K562 (cell line): Measurements from ENCODE around the gene ZBED2. TPM values are rescaled to one million over a fixed set of nuclear protein-coding genes. Genes with fewer than 3 reads are reported as not detected.

Experiments used
- ATAC-seq: fragments of 200-7000 bp; cut with Tn5 transposase; 3 replicates; pipeline ENCODE4 v1.9.1; 2020; ENCODE audit warnings: moderate library complexity
- BruUV-seq: library from RNA; stranded (reverse); fragments of 400-500 nt; replicated peaks from 2 replicates; lab custom pipeline; 2021; lab: Mats Ljungman, UMichigan
- CTCF ChIA-PET: fragments of 300-600 bp; formaldehyde crosslinking; extraction: SDS; loops from one replicate; lab custom pipeline; 2021; ENCODE audit warnings: low intra/inter-chr PET ratio; lab: Yijun Ruan, JAX
- POLR2A ChIA-PET: fragments of 300-600, 350-650 bp; sonication (Branson Sonifier 250); formaldehyde crosslinking; extraction: SDS; loops from one replicate; lab custom pipeline; 2021; ENCODE audit warnings: antibody characterized with exemption, inconsistent platforms; lab: Yijun Ruan, JAX
- DNase-seq, 4 experiments: peaks; one replicate each; pipeline versions ENCODE4 v3.0.0 to v3.0.0-alpha.2; 2011 to 2018; ENCODE audit warnings: low spot score in 3 of 4, mixed read lengths in 3 of 4; ENCODE audit errors: extremely low read depth in 1 of 4
- FAIRE-seq: peaks from 2 replicates; lab custom pipeline; 2011; peaks lifted over from hg19 to GRCh38; lab: Jason Lieb, UNC
- H2AFZ ChIP-seq: 2 replicates; pipeline ENCODE4 v1.6.0; 2011; ENCODE audit warnings: low read depth, low read length, control low read depth, inconsistent platforms
- H3K27ac ChIP-seq: fragments of 200-600 bp; 3 replicates; pipeline ENCODE4 v1.8.0; 2011; ENCODE audit warnings: low read depth, mild to moderate bottlenecking, control low read depth, inconsistent platforms, low read length, moderate library complexity, mixed read lengths; ENCODE audit errors: extremely low read depth
- H3K27me3 ChIP-seq, 2 experiments: fragments of 300-600 bp in 1 of 2; 2 replicates in 1 of 2; 3 replicates in 1 of 2; pipeline versions ENCODE4 v1.6.0 to v1.8.0; 2011; ENCODE audit warnings: inconsistent platforms in 2 of 2, low read length in 2 of 2, mild to moderate bottlenecking in 1 of 2, mixed read lengths in 1 of 2, moderate library complexity in 1 of 2; ENCODE audit not compliant: control insufficient read depth in 2 of 2, insufficient read depth in 2 of 2
- H3K36me3 ChIP-seq: fragments of 300-600 bp; 3 replicates; pipeline ENCODE4 v1.8.0; 2011; ENCODE audit warnings: mild to moderate bottlenecking, low read length, inconsistent platforms; ENCODE audit not compliant: control insufficient read depth, insufficient read depth
- H3K4me1 ChIP-seq, 2 experiments: fragments of 200-600 bp in 1 of 2; replicated peaks in 1 of 2; 2 replicates in 1 of 2; 3 replicates in 1 of 2; pipeline versions ENCODE4 v1.5.1 to v1.8.0; 2011; ENCODE audit warnings: inconsistent platforms in 2 of 2, low read length in 2 of 2, mild to moderate bottlenecking in 1 of 2, mixed read lengths in 1 of 2, moderate library complexity in 1 of 2; ENCODE audit not compliant: control insufficient read depth in 2 of 2, insufficient read depth in 2 of 2
- H3K4me2 ChIP-seq: 2 replicates; pipeline ENCODE4 v1.6.1; 2011; ENCODE audit warnings: low read length, control low read depth, inconsistent platforms, mixed read lengths; ENCODE audit not compliant: insufficient read depth
- H3K4me3 ChIP-seq: fragments of 200-600 bp; sonication (generic), shearing (Covaris generic); 2 replicates; pipeline ENCODE4 v1.5.1; 2016; ENCODE audit warnings: control low read depth, inconsistent platforms
- H3K79me2 ChIP-seq: fragments of 200-600 bp; 3 replicates; pipeline ENCODE4 v1.8.0; 2011; ENCODE audit warnings: low read length, inconsistent platforms; ENCODE audit not compliant: control insufficient read depth, insufficient read depth
- H3K9ac ChIP-seq, 2 experiments: 2 replicates each; pipeline versions ENCODE4 v1.6.0 to v1.6.1; 2011; ENCODE audit warnings: low read depth in 2 of 2, low read length in 2 of 2, control low read depth in 1 of 2, inconsistent platforms in 1 of 2, mild to moderate bottlenecking in 1 of 2, mixed read lengths in 1 of 2; ENCODE audit not compliant: insufficient read depth in 1 of 2
- H3K9me1 ChIP-seq: one replicate; pipeline ENCODE4 v1.6.0; 2011; ENCODE audit warnings: inconsistent platforms, mild to moderate bottlenecking, low read length, moderate library complexity; ENCODE audit not compliant: control insufficient read depth, insufficient read depth
- H3K9me3 ChIP-seq: replicated peaks from 2 replicates; pipeline ENCODE4 v1.5.1; 2011; ENCODE audit warnings: low read depth, low read length, inconsistent platforms; ENCODE audit not compliant: control insufficient read depth, insufficient read depth
- H4K20me1 ChIP-seq: replicated peaks from 2 replicates; pipeline ENCODE4 v1.6.1; 2011; ENCODE audit warnings: low read length, inconsistent platforms, mixed read lengths; ENCODE audit not compliant: control insufficient read depth, insufficient read depth
- ETV1 ChIP-seq: fragments of 450-650 bp; conservative IDR thresholded peaks from 2 replicates; pipeline ENCODE4 v1.6.1; 2016; ENCODE audit warnings: missing genetic modification characterization, control low read depth, low read depth, missing compliant biosample characterization
- HMGN3 ChIP-seq: IDR thresholded peaks from 2 replicates; pipeline ENCODE4 v1.6.1; 2011; ENCODE audit warnings: borderline replicate concordance, low read depth, mild to moderate bottlenecking, mixed read lengths, low read length; ENCODE audit not compliant: insufficient read length; ENCODE audit errors: extremely low read depth
- KLF16 ChIP-seq: IDR thresholded peaks from 2 replicates; pipeline ENCODE4 v1.6.1; 2016; ENCODE audit warnings: antibody characterized with exemption
- MECOM ChIP-seq: fragments of 250-450 bp; sonication (Bioruptor Pico); IDR thresholded peaks from 2 replicates; pipeline ENCODE4 v1.8.0; 2022; ENCODE audit warnings: inconsistent platforms
- NCOA2 ChIP-seq, 2 experiments: fragments of 450-650 bp; IDR thresholded peaks; 2 replicates each; pipeline ENCODE4 v1.6.1; 2018; ENCODE audit warnings: mild to moderate bottlenecking in 2 of 2, moderate library complexity in 1 of 2; ENCODE audit not compliant: partially characterized antibody in 2 of 2
- POLR2G ChIP-seq: fragments of 200-400 bp; formaldehyde crosslinking; IDR thresholded peaks from 2 replicates; pipeline ENCODE4 v1.6.1; 2017; ENCODE audit warnings: low read depth, mild to moderate bottlenecking, antibody characterized with exemption, low read length, moderate library complexity
- WGBS: fragments of 100-300 bp; shearing (Covaris generic); methylation state at CpG from one replicate; pipeline ENCODE4 v1.1.6; 2016; ENCODE audit warnings: low coverage, mixed read lengths; ENCODE audit not compliant: insufficient coverage; ENCODE audit errors: missing lambda C conversion rate; 5-methylcytosine and 5-hydroxymethylcytosine counted together
- in situ Hi-C: fragments of 300-500 bp; cut with MboI; formaldehyde crosslinking; loops from 4 replicates; pipeline ENCODE4 v1.15.0; 2018; ENCODE audit warnings: inconsistent platforms, mixed read lengths
- intact Hi-C: fragments of 100-400 bp; cut with micrococcal nuclease; formaldehyde crosslinking; loops from 2 replicates; pipeline ENCODE4 v1.14.2; 2022
- polyA plus RNA-seq, 8 experiments: library from polyadenylated mRNA; depleted of rRNA in 4 of 8; stranded (reverse) in 5 of 8; unstranded in 3 of 8; fragments of >200 nt; fragmentation: Nextera tagmentation in 2 of 8; fragmentation: Illumina TruSeq in 1 of 8; extraction: Ambion mirVana in 2 of 8; extraction: Trizol in 1 of 8; gene quantifications; 2 replicates each; pipeline versions ENCODE4 v1.2.1 to v1.2.3, GENCODE V29; 2011 to 2014; ENCODE audit warnings: inconsistent platforms in 1 of 8, missing spikeins in 1 of 8
- total RNA-seq, 7 experiments: library from RNA; depleted of rRNA in 6 of 7; stranded (reverse); fragments of >200 nt in 6 of 7; fragmentation: Illumina TruSeq in 2 of 7; extraction: Trizol in 2 of 7; gene quantifications; 2 replicates each; pipeline versions ENCODE4 v1.2.1 to v1.2.3, GENCODE V29; 2011 to 2021; ENCODE audit warnings: low replicate concordance in 1 of 7
- TF ChIP-seq, protein P1 (sequence below): fragments of 450-650 bp; IDR thresholded peaks from 2 replicates; pipeline ENCODE4 v1.6.1; 2017; ENCODE audit warnings: antibody characterized with exemption, mild to moderate bottlenecking
- TF ChIP-seq, protein P2 (sequence below): fragments of 250-450 bp; sonication (Bioruptor Pico); IDR thresholded peaks from 2 replicates; pipeline ENCODE4 v1.4.0; 2020; ENCODE audit warnings: mild to moderate bottlenecking, moderate library complexity, borderline replicate concordance

ZBED2 gene
- total and polyA plus RNA-seq, 9 of the 15 experiments (the other 6 are each of a cell fraction or from before 2014, with no cell fraction given), result 0.11 TPM; not detected in 8

DNA sequence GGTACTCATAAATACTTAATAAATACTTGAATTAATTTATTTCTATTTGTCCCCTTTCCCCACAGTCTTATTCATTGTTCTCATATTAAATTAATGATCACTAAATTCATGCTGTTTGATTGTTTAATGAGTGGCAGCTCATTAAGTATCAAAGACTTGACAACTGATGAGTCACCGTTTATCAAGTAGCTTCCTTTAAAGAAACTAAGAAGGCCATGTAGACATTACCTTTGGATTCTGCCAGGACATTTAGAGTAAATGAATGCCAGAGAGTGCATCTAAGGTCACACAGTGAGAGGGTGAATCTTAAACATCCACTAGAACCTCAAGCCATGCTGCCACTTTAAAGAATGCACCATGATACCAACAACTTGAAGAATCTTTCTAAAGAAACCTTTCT lies 23.9 kb downstream of the ZBED2 start:
- CTCF ChIA-PET, result no interaction called here
- Histone ChIP-seq H4K20me1 (no peaks in the 10 kb centered on the region), H3K79me2 (no peaks in the 10 kb centered on the region)
- WGBS, result 8% methylated on average over 1 of the region's 1 CpG
- no peak for TF ChIP-seq MECOM (CRISPR knock-in tag)
- TF ChIP-seq, all 486 proteins: peak for 0
- ATAC-seq (no peak), FAIRE-seq (no peak), DNase-seq (no peak)
- H3K9me1 ChIP-seq, result no peaks in the 10 kb centered on the region
- no peaks in the 10 kb centered on the region for H3K36me3 ChIP-seq
- no peaks in the 10 kb centered on the region for H3K9me3 ChIP-seq
- H3K4me1 ChIP-seq, result no peaks in the 10 kb centered on the region
- no TSS peak for BruUV-seq
- no peak overlapping the region for H2AFZ ChIP-seq
- no peaks in the 10 kb centered on the region for H3K27me3 ChIP-seq
- in situ Hi-C loops (no loop called here), intact Hi-C loops (no loop called here)
- H3K9ac ChIP-seq, result no peak overlapping the region
- no peak overlapping the region for H3K4me3 ChIP-seq
- no peak overlapping the region for H3K27ac ChIP-seq
- H3K4me2 ChIP-seq, result no peak overlapping the region
- POLR2A ChIA-PET, result no interaction called here

DNA sequence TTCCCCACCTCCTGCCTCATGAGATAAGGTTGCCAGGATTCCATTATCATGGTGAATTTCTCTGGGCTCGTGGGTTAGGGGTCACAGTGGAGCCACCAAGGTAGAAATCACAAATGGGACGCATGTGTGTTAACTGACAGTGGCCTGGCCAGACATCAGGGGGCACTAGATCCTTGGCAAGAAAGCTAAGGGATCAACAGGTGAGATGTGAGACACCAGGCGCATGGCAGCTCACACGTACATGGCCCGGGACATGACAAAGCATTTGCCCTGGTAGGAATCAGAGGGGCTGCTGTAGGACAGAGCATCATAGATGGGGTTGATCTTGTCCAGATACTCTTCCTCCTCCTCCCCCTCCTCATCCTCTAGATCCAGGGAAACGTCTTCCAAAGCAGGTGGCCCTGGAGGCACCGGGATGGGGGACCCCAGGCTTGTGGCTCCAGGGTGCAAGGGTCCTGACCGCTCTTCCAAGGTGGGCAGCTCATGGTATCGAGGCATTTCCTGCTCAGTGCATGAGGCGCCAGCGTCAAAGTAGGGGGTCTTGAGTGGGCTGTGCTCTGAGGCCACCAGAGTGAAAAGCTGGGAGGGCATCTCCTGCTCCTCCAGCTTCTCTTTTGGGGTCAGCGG lies 24.6 kb downstream of the ZBED2 start:
- ATAC-seq, result no peak
- intact Hi-C loops, result no loop called here
- POLR2A ChIA-PET, result no interaction called here
- no peak for TF ChIP-seq POLR2G
- no peak for TF ChIP-seq ETV1 (tag)
- no peak for TF ChIP-seq HMGN3
- TF ChIP-seq, protein P1, sequence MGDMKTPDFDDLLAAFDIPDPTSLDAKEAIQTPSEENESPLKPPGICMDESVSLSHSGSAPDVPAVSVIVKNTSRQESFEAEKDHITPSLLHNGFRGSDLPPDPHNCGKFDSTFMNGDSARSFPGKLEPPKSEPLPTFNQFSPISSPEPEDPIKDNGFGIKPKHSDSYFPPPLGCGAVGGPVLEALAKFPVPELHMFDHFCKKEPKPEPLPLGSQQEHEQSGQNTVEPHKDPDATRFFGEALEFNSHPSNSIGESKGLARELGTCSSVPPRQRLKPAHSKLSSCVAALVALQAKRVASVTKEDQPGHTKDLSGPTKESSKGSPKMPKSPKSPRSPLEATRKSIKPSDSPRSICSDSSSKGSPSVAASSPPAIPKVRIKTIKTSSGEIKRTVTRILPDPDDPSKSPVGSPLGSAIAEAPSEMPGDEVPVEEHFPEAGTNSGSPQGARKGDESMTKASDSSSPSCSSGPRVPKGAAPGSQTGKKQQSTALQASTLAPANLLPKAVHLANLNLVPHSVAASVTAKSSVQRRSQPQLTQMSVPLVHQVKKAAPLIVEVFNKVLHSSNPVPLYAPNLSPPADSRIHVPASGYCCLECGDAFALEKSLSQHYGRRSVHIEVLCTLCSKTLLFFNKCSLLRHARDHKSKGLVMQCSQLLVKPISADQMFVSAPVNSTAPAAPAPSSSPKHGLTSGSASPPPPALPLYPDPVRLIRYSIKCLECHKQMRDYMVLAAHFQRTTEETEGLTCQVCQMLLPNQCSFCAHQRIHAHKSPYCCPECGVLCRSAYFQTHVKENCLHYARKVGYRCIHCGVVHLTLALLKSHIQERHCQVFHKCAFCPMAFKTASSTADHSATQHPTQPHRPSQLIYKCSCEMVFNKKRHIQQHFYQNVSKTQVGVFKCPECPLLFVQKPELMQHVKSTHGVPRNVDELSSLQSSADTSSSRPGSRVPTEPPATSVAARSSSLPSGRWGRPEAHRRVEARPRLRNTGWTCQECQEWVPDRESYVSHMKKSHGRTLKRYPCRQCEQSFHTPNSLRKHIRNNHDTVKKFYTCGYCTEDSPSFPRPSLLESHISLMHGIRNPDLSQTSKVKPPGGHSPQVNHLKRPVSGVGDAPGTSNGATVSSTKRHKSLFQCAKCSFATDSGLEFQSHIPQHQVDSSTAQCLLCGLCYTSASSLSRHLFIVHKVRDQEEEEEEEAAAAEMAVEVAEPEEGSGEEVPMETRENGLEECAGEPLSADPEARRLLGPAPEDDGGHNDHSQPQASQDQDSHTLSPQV, result no peak
- no peak for TF ChIP-seq KLF16
- TF ChIP-seq NCOA2 (IDR thresholded peaks at IDR 0.05; ENCODE audit: partially characterized antibody in 2 of 2), result no peak
- TF ChIP-seq, protein P2, sequence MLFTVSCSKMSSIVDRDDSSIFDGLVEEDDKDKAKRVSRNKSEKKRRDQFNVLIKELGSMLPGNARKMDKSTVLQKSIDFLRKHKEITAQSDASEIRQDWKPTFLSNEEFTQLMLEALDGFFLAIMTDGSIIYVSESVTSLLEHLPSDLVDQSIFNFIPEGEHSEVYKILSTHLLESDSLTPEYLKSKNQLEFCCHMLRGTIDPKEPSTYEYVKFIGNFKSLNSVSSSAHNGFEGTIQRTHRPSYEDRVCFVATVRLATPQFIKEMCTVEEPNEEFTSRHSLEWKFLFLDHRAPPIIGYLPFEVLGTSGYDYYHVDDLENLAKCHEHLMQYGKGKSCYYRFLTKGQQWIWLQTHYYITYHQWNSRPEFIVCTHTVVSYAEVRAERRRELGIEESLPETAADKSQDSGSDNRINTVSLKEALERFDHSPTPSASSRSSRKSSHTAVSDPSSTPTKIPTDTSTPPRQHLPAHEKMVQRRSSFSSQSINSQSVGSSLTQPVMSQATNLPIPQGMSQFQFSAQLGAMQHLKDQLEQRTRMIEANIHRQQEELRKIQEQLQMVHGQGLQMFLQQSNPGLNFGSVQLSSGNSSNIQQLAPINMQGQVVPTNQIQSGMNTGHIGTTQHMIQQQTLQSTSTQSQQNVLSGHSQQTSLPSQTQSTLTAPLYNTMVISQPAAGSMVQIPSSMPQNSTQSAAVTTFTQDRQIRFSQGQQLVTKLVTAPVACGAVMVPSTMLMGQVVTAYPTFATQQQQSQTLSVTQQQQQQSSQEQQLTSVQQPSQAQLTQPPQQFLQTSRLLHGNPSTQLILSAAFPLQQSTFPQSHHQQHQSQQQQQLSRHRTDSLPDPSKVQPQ (CRISPR knock-in tag), result no peak

More for the DNA sequence above, 24.6 kb downstream of the ZBED2 start:
- Histone ChIP-seq H2AFZ (no peak overlapping the region), H3K36me3 (no peaks in the 10 kb centered on the region), H3K27me3 (no peaks in the 10 kb centered on the region), H3K4me1 (no peaks in the 10 kb centered on the region), H3K9me1 (no peaks in the 10 kb centered on the region), H3K79me2 (no peaks in the 10 kb centered on the region), H3K9ac (no peak overlapping the region), H3K27ac (no peak overlapping the region), H3K4me2 (no peak overlapping the region), H4K20me1 (no peaks in the 10 kb centered on the region), H3K9me3 (no peaks in the 10 kb centered on the region), H3K4me3 (no peak overlapping the region)
- WGBS, result 20% methylated on average over 6 of the region's 12 CpGs
- FAIRE-seq (no peak), DNase-seq (no peak)
- CTCF ChIA-PET, result no interaction called here
- no TSS peak for BruUV-seq
- in situ Hi-C loops, result no loop called here
